ENCODE results near the gene MYO1B.

Gene MYO1B

DNA sequence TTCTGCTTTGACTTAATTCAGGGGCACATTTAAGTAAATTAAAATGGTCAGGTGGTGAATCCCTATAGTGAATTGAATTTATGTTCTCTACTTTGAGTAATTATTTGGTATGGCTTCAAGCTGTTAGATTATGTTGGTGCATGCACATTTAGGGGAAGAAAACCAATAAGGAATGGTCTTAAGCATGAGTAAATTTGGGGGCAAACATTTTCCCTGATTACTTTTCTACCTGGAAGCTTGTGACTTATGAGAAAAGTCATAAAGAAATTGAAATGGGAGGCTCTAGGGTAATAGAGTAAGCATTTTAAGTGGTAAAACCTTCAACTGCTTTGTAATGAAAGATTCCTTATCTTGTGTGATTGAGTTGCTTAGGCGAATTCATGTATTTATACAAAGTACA is 112.5 kb downstream of the MYO1B start:
- Histone ChIP-seq H4K20me1 (ENCODE audit: insufficient read depth, low read length, poor library complexity, severe bottlenecking) (peaks cover 4% of the 10 kb centered on the region), H3K9ac (ENCODE audit: low read depth, low read length, poor library complexity, severe bottlenecking) (no peak overlapping the region), H3K9me2 (replicated peaks; ENCODE audit: low read depth, low read length) (no peaks in the 10 kb centered on the region), H3K36me3 (ENCODE audit: insufficient read depth, low read length) (peaks cover 27% of the 10 kb centered on the region; the same call in 1 of the 2 replicates), H2AFZ (ENCODE audit: low read length) (no peak overlapping the region), H3F3A (ENCODE audit: low read depth) (no peaks in the 10 kb centered on the region), H3K27me3 (ENCODE audit: insufficient read depth, low read length, poor library complexity, severe bottlenecking) (no peaks in the 10 kb centered on the region), H3K4me3 (ENCODE audit: low read length, poor library complexity, severe bottlenecking) (no peak overlapping the region), H3K4me1 (ENCODE audit: insufficient read depth, low read length, poor library complexity, severe bottlenecking) (peaks cover 6% of the 10 kb centered on the region), H3K9me3 (ENCODE audit: insufficient read depth, low read depth, low read length) (no peaks in the 10 kb centered on the region), H3K79me2 (ENCODE audit: insufficient read depth, low read length) (no peaks in the 10 kb centered on the region), H3K4me2 (ENCODE audit: low read depth, low read length, poor library complexity, severe bottlenecking) (no peak overlapping the region)
- TF ChIP-seq, protein P1, sequence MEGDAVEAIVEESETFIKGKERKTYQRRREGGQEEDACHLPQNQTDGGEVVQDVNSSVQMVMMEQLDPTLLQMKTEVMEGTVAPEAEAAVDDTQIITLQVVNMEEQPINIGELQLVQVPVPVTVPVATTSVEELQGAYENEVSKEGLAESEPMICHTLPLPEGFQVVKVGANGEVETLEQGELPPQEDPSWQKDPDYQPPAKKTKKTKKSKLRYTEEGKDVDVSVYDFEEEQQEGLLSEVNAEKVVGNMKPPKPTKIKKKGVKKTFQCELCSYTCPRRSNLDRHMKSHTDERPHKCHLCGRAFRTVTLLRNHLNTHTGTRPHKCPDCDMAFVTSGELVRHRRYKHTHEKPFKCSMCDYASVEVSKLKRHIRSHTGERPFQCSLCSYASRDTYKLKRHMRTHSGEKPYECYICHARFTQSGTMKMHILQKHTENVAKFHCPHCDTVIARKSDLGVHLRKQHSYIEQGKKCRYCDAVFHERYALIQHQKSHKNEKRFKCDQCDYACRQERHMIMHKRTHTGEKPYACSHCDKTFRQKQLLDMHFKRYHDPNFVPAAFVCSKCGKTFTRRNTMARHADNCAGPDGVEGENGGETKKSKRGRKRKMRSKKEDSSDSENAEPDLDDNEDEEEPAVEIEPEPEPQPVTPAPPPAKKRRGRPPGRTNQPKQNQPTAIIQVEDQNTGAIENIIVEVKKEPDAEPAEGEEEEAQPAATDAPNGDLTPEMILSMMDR (conservative IDR thresholded peaks at IDR 0.05; ENCODE audit: low read length), result no peak
- no peak for TF ChIP-seq EZH2phosphoT487 (IDR thresholded peaks at IDR 0.05; ENCODE audit: borderline replicate concordance)

DNA sequence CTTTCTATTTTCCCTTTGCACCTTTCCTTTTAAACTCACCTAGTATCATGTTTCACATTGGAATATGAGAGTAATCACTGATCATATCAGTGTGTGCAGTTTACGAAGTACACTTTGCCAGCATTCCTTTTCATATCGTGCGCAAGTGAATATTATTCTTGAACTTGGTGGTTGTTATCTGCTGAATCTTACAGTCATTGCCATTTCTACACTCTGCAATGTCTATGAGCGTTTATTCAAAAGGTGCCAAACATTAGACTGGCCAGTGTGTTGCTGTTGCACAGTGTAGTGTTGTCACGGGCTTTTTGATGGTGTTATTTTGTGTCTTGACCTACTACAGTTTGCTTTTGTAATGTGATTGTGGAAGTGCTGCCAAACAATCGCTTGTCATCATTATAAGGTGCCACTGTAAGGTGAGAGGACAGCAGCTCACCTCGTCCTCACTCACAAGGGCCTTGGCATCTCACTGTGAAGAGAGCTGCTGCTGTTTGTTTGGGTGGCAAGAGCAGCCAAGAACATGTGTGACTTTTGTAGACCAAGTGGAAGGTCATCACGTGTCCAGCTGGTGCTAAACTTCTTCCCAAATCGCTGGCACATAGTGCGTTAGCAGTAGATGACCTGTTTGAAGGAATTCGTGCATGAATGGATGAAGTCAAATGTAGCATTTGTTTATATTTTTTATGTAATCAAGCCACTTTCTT is 113.3 kb downstream of the MYO1B start:
- Histone ChIP-seq H3K36me3 (ENCODE audit: insufficient read depth, low read length) (peaks cover 23% of the 10 kb centered on the region; the same call in 1 of the 2 replicates), H4K20me1 (ENCODE audit: insufficient read depth, low read length, poor library complexity, severe bottlenecking) (peaks cover 4% of the 10 kb centered on the region), H3K4me3 (ENCODE audit: low read length, poor library complexity, severe bottlenecking) (no peak overlapping the region), H3K4me1 (ENCODE audit: insufficient read depth, low read length, poor library complexity, severe bottlenecking) (peaks cover 6% of the 10 kb centered on the region), H2AFZ (ENCODE audit: low read length) (no peak overlapping the region), H3K4me2 (ENCODE audit: low read depth, low read length, poor library complexity, severe bottlenecking) (no peak overlapping the region), H3K9me3 (ENCODE audit: insufficient read depth, low read depth, low read length) (no peaks in the 10 kb centered on the region), H3K9me2 (replicated peaks; ENCODE audit: low read depth, low read length) (no peaks in the 10 kb centered on the region), H3F3A (ENCODE audit: low read depth) (no peaks in the 10 kb centered on the region), H3K79me2 (ENCODE audit: insufficient read depth, low read length) (no peaks in the 10 kb centered on the region), H3K9ac (ENCODE audit: low read depth, low read length, poor library complexity, severe bottlenecking) (no peak overlapping the region), H3K27me3 (ENCODE audit: insufficient read depth, low read length, poor library complexity, severe bottlenecking) (no peaks in the 10 kb centered on the region)
- TF ChIP-seq EZH2phosphoT487 (IDR thresholded peaks at IDR 0.05; ENCODE audit: borderline replicate concordance), result no peak
- TF ChIP-seq, protein P1 (conservative IDR thresholded peaks at IDR 0.05; ENCODE audit: low read length), result no peak

GRCh38 chr2:191359133-191359532 is 113.9 kb downstream of the MYO1B start:
- H4K20me1 ChIP-seq (ENCODE audit: insufficient read depth, low read length, poor library complexity, severe bottlenecking), result peaks cover 4% of the 10 kb centered on the region
- H3K9ac ChIP-seq (ENCODE audit: low read depth, low read length, poor library complexity, severe bottlenecking), result no peak overlapping the region
- peaks cover 24% of the 10 kb centered on the region; the same call in 1 of the 2 replicates for H3K36me3 ChIP-seq (ENCODE audit: insufficient read depth, low read length)
- H3F3A ChIP-seq (ENCODE audit: low read depth), result no peaks in the 10 kb centered on the region
- no peaks in the 10 kb centered on the region for H3K9me3 ChIP-seq (ENCODE audit: insufficient read depth, low read depth, low read length)
- H3K4me1 ChIP-seq (ENCODE audit: insufficient read depth, low read length, poor library complexity, severe bottlenecking), result peaks cover 6% of the 10 kb centered on the region
- H3K4me2 ChIP-seq (ENCODE audit: low read depth, low read length, poor library complexity, severe bottlenecking), result no peak overlapping the region
- H3K79me2 ChIP-seq (ENCODE audit: insufficient read depth, low read length), result no peaks in the 10 kb centered on the region
- no peaks in the 10 kb centered on the region for H3K9me2 ChIP-seq (replicated peaks; ENCODE audit: low read depth, low read length)
- TF ChIP-seq EZH2phosphoT487 (IDR thresholded peaks at IDR 0.05; ENCODE audit: borderline replicate concordance), result no peak
- TF ChIP-seq, protein P1 (conservative IDR thresholded peaks at IDR 0.05; ENCODE audit: low read length), result no peak
- no peak overlapping the region for H2AFZ ChIP-seq (ENCODE audit: low read length)
- H3K27me3 ChIP-seq (ENCODE audit: insufficient read depth, low read length, poor library complexity, severe bottlenecking), result no peaks in the 10 kb centered on the region
- H3K4me3 ChIP-seq (ENCODE audit: low read length, poor library complexity, severe bottlenecking), result no peak overlapping the region

Measured in Loucy (cell line).